GM18868 (cell line): ENCODE results near the gene IFITM10.

ENCODE experiments used
- ATAC-seq: cut with Tn5 transposase; IDR thresholded peaks from one replicate; pipeline ENCODE4 v1.9.1; 2021; ENCODE audit warnings: mild to moderate bottlenecking, moderate library complexity; ENCODE audit not compliant: unreplicated experiment

The IFITM10 gene

GRCh38 chr11:1753229-1753928 is 3.0 kb upstream of the IFITM10 start:
- ATAC-seq, result no peak

GRCh38 chr11:1752907-1753228 is 2.5 kb upstream of the IFITM10 start:
- no peak for ATAC-seq

GRCh38 chr11:1751999-1752906 is 1.9 kb upstream of the IFITM10 start:
- ATAC-seq, result no peak

- ATAC-seq, result no peak
These were observed 1.1 kb upstream of the IFITM10 start for GRCh38 chr11:1751531-1751921.

GRCh38 chr11:1750840-1751530 is 590 bp upstream of the IFITM10 start:
- ATAC-seq, result no peak

- no peak for ATAC-seq
These were observed 722 bp downstream of the IFITM10 start for GRCh38 chr11:1749395-1750351.

GRCh38 chr11:1748636-1749394 is 1.6 kb downstream of the IFITM10 start:
- no peak for ATAC-seq

- ATAC-seq, result no peak
These were observed 2.4 kb downstream of the IFITM10 start for GRCh38 chr11:1747753-1748635.

GRCh38 chr11:1746956-1747752 is 3.2 kb downstream of the IFITM10 start:
- ATAC-seq, result no peak

- ATAC-seq, result no peak
These were observed 3.9 kb downstream of the IFITM10 start for GRCh38 chr11:1746511-1746931.

GRCh38 chr11:1745701-1746320 is 4.6 kb downstream of the IFITM10 start:
- no peak for ATAC-seq

GRCh38 chr11:1744891-1745700 is 5.3 kb downstream of the IFITM10 start:
- ATAC-seq, result no peak

- ATAC-seq, result no peak
These were observed 6.1 kb downstream of the IFITM10 start for GRCh38 chr11:1744137-1744886.

- no peak for ATAC-seq
These were observed 6.7 kb downstream of the IFITM10 start for GRCh38 chr11:1743585-1744136.

- ATAC-seq, result no peak
These were observed 7.4 kb downstream of the IFITM10 start for GRCh38 chr11:1742869-1743584.
